HFFc6 (cell line): ENCODE results near the gene CPNE2. TPM values are rescaled to one million over a fixed set of nuclear protein-coding genes. Genes with fewer than 3 reads are reported as not detected.

Experiments
- DNase-seq: peaks from one replicate; pipeline ENCODE4 v3.0.0-alpha.2; 2018
- H3K27ac Mint-ChIP-seq: 2 replicates; pipeline ENCODE4 v1.8.0; 2020; ENCODE audit warnings: mild to moderate bottlenecking, mixed read lengths
- H3K27me3 Mint-ChIP-seq: 2 replicates; pipeline ENCODE4 v1.8.0; 2021; ENCODE audit warnings: mild to moderate bottlenecking, moderate library complexity, mixed read lengths; ENCODE audit not compliant: insufficient read depth
- H3K36me3 Mint-ChIP-seq: 2 replicates; pipeline ENCODE4 v1.8.0; 2021; ENCODE audit warnings: low read depth, mixed read lengths
- H3K4me1 Mint-ChIP-seq: 2 replicates; pipeline ENCODE4 v1.8.0; 2020; ENCODE audit warnings: low read depth, mixed read lengths
- H3K4me3 Mint-ChIP-seq: 2 replicates; pipeline ENCODE4 v1.8.0; 2020; ENCODE audit warnings: mild to moderate bottlenecking, moderate library complexity, mixed read lengths
- H3K9me3 Mint-ChIP-seq: 2 replicates; pipeline ENCODE4 v1.8.0; 2020; ENCODE audit warnings: mild to moderate bottlenecking, mixed read lengths
- CTCF ChIP-seq: fragments of 200-600 bp; sonication (generic); IDR thresholded peaks from 2 replicates; pipeline ENCODE4 v1.5.0; 2021; ENCODE audit warnings: antibody characterized with exemption, mild to moderate bottlenecking
- total RNA-seq, 6 experiments: library from RNA; stranded (reverse); fragmentation: NEBNext Ultra II Directional; extraction: Animal tissue kit (Norgen Biotek cat#: 25700); gene quantifications; 2 replicates in 1 of 6; 3 replicates in 5 of 6; pipeline ENCODE4 v1.2.3, GENCODE V29; 2021

The CPNE2 gene
- total RNA-seq, 6 experiments from 2014 or later = 13.0 to 29.6 (median 23.3) TPM

- Mint-ChIP-seq H3K4me3 (no peak overlapping the region), H3K27ac (no peak overlapping the region), H3K36me3 (peaks cover 16% of the 10 kb centered on the region), H3K27me3 (no peaks in the 10 kb centered on the region; the same call in 1 of the 2 replicates), H3K9me3 (no peaks in the 10 kb centered on the region), H3K4me1 (no peaks in the 10 kb centered on the region; the same call in 1 of the 2 replicates)
- no peak for DNase-seq
- no peak for TF ChIP-seq CTCF
Observed at GRCh38 chr16:57049678-57050077, 42.7 kb upstream of the CPNE2 start.

GRCh38 chr16:57051696-57052228 is 40.6 kb upstream of the CPNE2 start:
- no peak for DNase-seq
- Mint-ChIP-seq H3K4me1 (no peaks in the 10 kb centered on the region), H3K27me3 (no peaks in the 10 kb centered on the region; the same call in 1 of the 2 replicates), H3K27ac (no peak overlapping the region), H3K36me3 (peaks cover 16% of the 10 kb centered on the region), H3K4me3 (no peak overlapping the region), H3K9me3 (no peaks in the 10 kb centered on the region)
- TF ChIP-seq CTCF = no peak

- no peak for TF ChIP-seq CTCF
- Mint-ChIP-seq H3K4me3 (no peak overlapping the region), H3K36me3 (peaks cover 22% of the 10 kb centered on the region), H3K27me3 (no peaks in the 10 kb centered on the region; the same call in 1 of the 2 replicates), H3K4me1 (no peaks in the 10 kb centered on the region), H3K27ac (no peak overlapping the region), H3K9me3 (no peaks in the 10 kb centered on the region)
- no peak for DNase-seq
Observed at GRCh38 chr16:57053206-57053605, 39.2 kb upstream of the CPNE2 start.

GRCh38 chr16:57054338-57054737 is 38.0 kb upstream of the CPNE2 start:
- Mint-ChIP-seq H3K9me3 (no peaks in the 10 kb centered on the region), H3K36me3 (peaks cover 18% of the 10 kb centered on the region), H3K27me3 (no peaks in the 10 kb centered on the region; the same call in 1 of the 2 replicates), H3K4me1 (no peaks in the 10 kb centered on the region), H3K4me3 (no peak overlapping the region), H3K27ac (no peak overlapping the region)
- DNase-seq = no peak
- TF ChIP-seq CTCF = no peak

GRCh38 chr16:57054771-57055170 is 37.6 kb upstream of the CPNE2 start:
- Mint-ChIP-seq H3K4me3 (no peak overlapping the region), H3K36me3 (peaks cover 18% of the 10 kb centered on the region), H3K9me3 (no peaks in the 10 kb centered on the region), H3K27ac (no peak overlapping the region), H3K27me3 (no peaks in the 10 kb centered on the region; the same call in 1 of the 2 replicates), H3K4me1 (no peaks in the 10 kb centered on the region)
- no peak for TF ChIP-seq CTCF
- no peak for DNase-seq
